RWPE1 (cell line): ENCODE data around the gene SPIRE2.
"Not testable (repeated sequence)": the region's sequence is repeated elsewhere in the genome, so short reads cannot be mapped to it uniquely, and the experiment has no call there.

Experiments used
- CTCF ChIA-PET: fragments of 350-600 bp; sonication (Branson Sonifier 250); formaldehyde crosslinking; extraction: SDS; loops from one replicate; lab custom pipeline; 2021; lab: Yijun Ruan, JAX
- POLR2A ChIA-PET: fragments of 400-600 bp; formaldehyde crosslinking; extraction: SDS; loops from one replicate; lab custom pipeline; 2020; ENCODE audit warnings: antibody characterized with exemption; ENCODE audit not compliant: low non-redundant PET; lab: Yijun Ruan, JAX
- DNase-seq: peaks from one replicate; pipeline ENCODE4 v3.0.0; 2012; ENCODE audit warnings: low spot score
- H3K27ac ChIP-seq: fragments of 450-650 bp; 2 replicates; pipeline ENCODE4 v1.5.1; 2017
- CTCF ChIP-seq: fragments of 450-650 bp; conservative IDR thresholded peaks from 2 replicates; pipeline ENCODE4 v1.5.1; 2017; ENCODE audit warnings: low read depth, mild to moderate bottlenecking

The SPIRE2 gene

GRCh38 chr16:89821438-89822187 is 6.7 kb upstream of the SPIRE2 start:
- ChIA-PET POLR2A (no interaction called here), CTCF (no interaction called here)
- no peak for DNase-seq
- H3K27ac ChIP-seq = peak overlapping the region; percentile 37
- TF ChIP-seq CTCF = no peak

- POLR2A ChIA-PET = no interaction called here
- no peak for TF ChIP-seq CTCF
- CTCF ChIA-PET = no interaction called here
- DNase-seq = no peak
- peak overlapping the region; percentile 37 for H3K27ac ChIP-seq
Measured at GRCh38 chr16:89822188-89823086, 5.8 kb upstream of the SPIRE2 start.

GRCh38 chr16:89823087-89823823 is 5.0 kb upstream of the SPIRE2 start:
- peak overlapping the region; percentile 37 for H3K27ac ChIP-seq
- no peak for TF ChIP-seq CTCF
- POLR2A ChIA-PET = no interaction called here
- CTCF ChIA-PET = no interaction called here
- DNase-seq = no peak

GRCh38 chr16:89823824-89824148 is 4.5 kb upstream of the SPIRE2 start:
- POLR2A ChIA-PET, H3K27ac ChIP-seq, CTCF ChIA-PET, DNase-seq: not testable (repeated sequence)

GRCh38 chr16:89826531-89827382 is 1.5 kb upstream of the SPIRE2 start:
- H3K27ac ChIP-seq = peak overlapping the region; percentile 78
- ChIA-PET POLR2A (interaction anchor here (0.7 kb wide), 1 partner anchor 80 kb away, joined by 4 read pairs; no protein-coding TSS in a partner anchor), CTCF (no interaction called here)
- no peak for TF ChIP-seq CTCF
- no peak for DNase-seq

- peak; percentile 19 for DNase-seq
- CTCF ChIA-PET = interaction anchor here (0.6 kb wide), 1 partner anchor 214 kb away, joined by 5 read pairs; the partner anchor contains the start of gene DPEP1
- peak overlapping the region; percentile 78 for H3K27ac ChIP-seq
- TF ChIP-seq CTCF = no peak
- POLR2A ChIA-PET = interaction anchor here (0.7 kb wide), 1 partner anchor 79 kb away, joined by 4 read pairs; no protein-coding TSS in a partner anchor
Measured at GRCh38 chr16:89827383-89828198, 684 bp upstream of the SPIRE2 start.
